Esophagus squamous epithelium (tissue), 5 donors: ENCODE data around the gene PRPF8. TPM values are rescaled to one million over a fixed set of nuclear protein-coding genes. Genes with fewer than 3 reads are reported as not detected.
A peak's percentile ranks its signal among the peaks of the same experiment; 100 is the strongest.

Experiments used
- DNase-seq: peaks from one replicate; lab custom pipeline; 2025; lab: John Stamatoyannopoulos, UW
- H3K27ac ChIP-seq, 4 donors: fragments of 200-600 bp; sonication (generic); one replicate each; pipeline ENCODE4 v1.5.1; 2016 to 2019; ENCODE audit warnings: mild to moderate bottlenecking in 1 of 4
- H3K27me3 ChIP-seq, 4 donors: fragments of 200-600 bp; sonication (generic); 1 replicate in 3 of 4; 2 replicates in 1 of 4; pipeline versions ENCODE4 v1.5.1 to v1.6.0; 2017 to 2021; ENCODE audit warnings: antibody characterized with exemption in 1 of 4
- H3K36me3 ChIP-seq, 3 donors: fragments of 200-600 bp; sonication (generic); one replicate each; pipeline ENCODE4 v1.5.1; 2016 to 2019
- H3K4me1 ChIP-seq, 3 donors: fragments of 200-600 bp; sonication (generic); one replicate each; pipeline ENCODE4 v1.5.1; 2017 to 2019
- H3K4me3 ChIP-seq, 4 donors: fragments of 200-600 bp; sonication (generic); 1 replicate in 3 of 4; 2 replicates in 1 of 4; pipeline ENCODE4 v1.5.1; 2016 to 2019; ENCODE audit warnings: mild to moderate bottlenecking in 2 of 4, moderate library complexity in 1 of 4
- H3K9me3 ChIP-seq, 3 donors: fragments of 200-600 bp; sonication (generic); one replicate each; pipeline ENCODE4 v1.5.1; 2016 to 2019
- CTCF ChIP-seq, 6 experiments: fragments of 450-650 bp in 4 of 6; fragments of 200-600 bp in 2 of 6; sonication (generic) in 2 of 6; IDR thresholded peaks; one replicate each; pipeline ENCODE4 v1.5.1; 2016 to 2019; ENCODE audit warnings: antibody characterized with exemption in 6 of 6, mild to moderate bottlenecking in 4 of 6, moderate library complexity in 4 of 6
- POLR2A ChIP-seq, 4 donors: fragments of 450-650 bp; IDR thresholded peaks; one replicate each; pipeline ENCODE4 v1.6.1; 2017; ENCODE audit warnings: antibody characterized with exemption in 4 of 4, mild to moderate bottlenecking in 4 of 4, moderate library complexity in 3 of 4
- WGBS, 2 donors: methylation state at CpG; one replicate each; pipeline ENCODE4 v1.1.5; 2018; 5-methylcytosine and 5-hydroxymethylcytosine counted together
- intact Hi-C: fragments of 100-400 bp; cut with DNase I; formaldehyde crosslinking; loops from one replicate; pipeline ENCODE4 v1.15.0; 2022
- total RNA-seq, 4 donors: library from RNA; depleted of rRNA; stranded (reverse); fragments of >200 nt; gene quantifications; one replicate each; pipeline ENCODE4 v1.1.0, GENCODE V29; 2016
- donor health status: DM: yes; HTN: yes; CAD: no.

PRPF8 gene
- total RNA-seq, 4 donors from 2014 or later = 112 to 157 (median 145) TPM

DNA sequence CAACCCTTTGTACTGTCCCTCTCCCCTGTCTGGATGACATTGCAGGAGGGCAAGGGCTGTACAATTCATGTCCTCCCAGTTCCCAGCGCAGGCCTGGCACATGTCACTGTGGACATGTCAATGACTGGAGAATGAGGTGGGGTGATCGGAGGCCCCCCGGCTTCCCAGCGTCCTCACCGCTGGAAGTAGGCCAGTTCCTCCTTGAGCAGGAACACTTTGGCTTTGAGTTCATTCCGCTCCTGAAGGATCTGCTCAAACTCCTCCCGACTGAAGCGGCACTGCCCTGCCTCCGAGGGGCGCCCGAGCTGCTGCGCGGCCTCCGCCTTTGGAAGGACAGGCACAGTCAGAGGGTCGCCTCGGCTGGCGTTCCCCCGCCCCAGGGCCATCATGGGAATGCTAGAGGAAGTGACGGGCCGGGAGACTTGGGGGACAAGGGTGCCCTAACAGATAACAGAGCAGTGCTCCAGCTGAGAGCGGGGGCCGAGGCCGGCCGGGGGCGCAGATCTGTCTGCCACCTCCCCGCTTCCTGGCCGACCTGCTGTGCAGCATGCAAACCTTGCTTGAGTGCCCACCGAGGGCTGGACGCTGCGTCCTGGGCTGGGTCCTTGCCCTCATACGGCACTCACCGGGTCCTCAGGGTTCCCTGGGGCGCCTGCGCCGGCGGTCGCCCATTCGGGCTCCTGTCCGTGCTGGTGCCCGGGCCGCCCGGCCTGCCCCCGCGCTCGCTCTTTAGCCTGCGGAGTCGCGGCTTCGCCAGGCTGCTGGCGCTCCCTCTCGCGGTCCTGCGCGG lies 36.3 kb downstream of the PRPF8 start:
- H3K4me3 ChIP-seq = peak overlapping the region; percentile 27 to 86 (median 69)
- H3K36me3 ChIP-seq = peaks cover 26 to 41% (median 27%) of the 10 kb centered on the region in 3 donors
- no peaks in the 10 kb centered on the region for H3K9me3 ChIP-seq
- peak in 3 of 6 experiments; percentile 86 to 96 (median 92) for TF ChIP-seq CTCF (IDR thresholded peaks at IDR 0.05)
- TF ChIP-seq POLR2A (IDR thresholded peaks at IDR 0.05) = no peak
- DNase-seq = no peak
- intact Hi-C loops = no loop called here
- H3K4me1 ChIP-seq = peaks cover 38 to 84% (median 42%) of the 10 kb centered on the region in 3 donors
- peak overlapping the region; percentile 69 to 100 (median 91) for H3K27ac ChIP-seq
- H3K27me3 ChIP-seq = no peaks in the 10 kb centered on the region
- WGBS, 2 donors = 0% methylated on average over 2 of the region's 54 CpGs; no CpG with 5 or more reads in 1 of the 2 donors

- Histone ChIP-seq H3K4me3 (peak overlapping the region in 3 of 4 donors; percentile 54 to 86 (median 84)), H3K4me1 (peaks cover 38 to 86% (median 42%) of the 10 kb centered on the region in 3 donors), H3K27ac (peak overlapping the region; percentile 69 to 100 (median 91)), H3K36me3 (peaks cover 20 to 35% (median 21%) of the 10 kb centered on the region in 3 donors), H3K9me3 (no peaks in the 10 kb centered on the region), H3K27me3 (no peaks in the 10 kb centered on the region)
- WGBS, 2 donors = 55 to 80% methylated on average over 5 to 8 of the region's 11 CpGs
- intact Hi-C loops = no loop called here
- DNase-seq = no peak
- no peak for TF ChIP-seq POLR2A (IDR thresholded peaks at IDR 0.05)
These were observed 36.9 kb downstream of the PRPF8 start for GRCh38 chr17:1647802-1648171.

DNA sequence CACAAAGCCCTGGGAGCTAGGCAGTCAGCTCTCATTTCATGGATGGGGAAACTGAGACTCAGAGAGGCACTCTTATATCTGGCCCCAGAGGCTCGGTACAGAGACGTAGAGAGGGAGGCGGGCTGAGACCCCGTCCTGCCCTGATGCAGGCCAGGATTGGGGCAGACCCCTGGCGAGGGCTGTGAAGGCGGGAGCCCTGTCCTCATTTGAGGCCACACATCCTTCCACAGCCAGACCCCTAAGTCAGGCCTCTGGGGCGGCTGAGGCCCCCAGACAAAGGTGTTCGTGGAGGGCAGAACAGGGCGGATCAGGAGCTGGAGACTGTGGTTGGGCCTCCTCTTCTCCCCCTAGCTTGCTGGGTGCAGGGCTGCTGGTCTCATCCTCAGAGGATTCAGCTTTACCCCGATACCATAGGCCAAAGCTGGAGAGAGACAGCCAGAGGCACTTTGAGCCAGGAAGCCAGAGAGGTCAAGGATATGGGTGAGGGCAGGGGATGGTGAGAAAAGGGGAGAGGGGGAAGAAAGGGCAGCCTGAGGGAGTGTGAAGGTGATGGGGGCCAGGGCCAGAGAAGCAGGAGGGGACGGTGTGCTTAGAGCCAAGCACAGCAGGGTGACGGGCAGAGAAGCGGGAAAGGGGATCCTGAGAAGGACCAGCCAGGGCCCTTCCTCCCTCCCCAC lies 38.3 kb downstream of the PRPF8 start:
- no peak for TF ChIP-seq POLR2A (IDR thresholded peaks at IDR 0.05)
- TF ChIP-seq CTCF (IDR thresholded peaks at IDR 0.05) = no peak
- peak overlapping the region in 3 of 4 donors; percentile 61 to 87 (median 80) for H3K27ac ChIP-seq
- no peaks in the 10 kb centered on the region for H3K9me3 ChIP-seq
- H3K27me3 ChIP-seq = no peaks in the 10 kb centered on the region
- peak overlapping the region in 1 of 4 donors; percentile 74 for H3K4me3 ChIP-seq
- intact Hi-C loops = no loop called here
- WGBS, 2 donors = 80 to 82% methylated on average over 8 to 9 of the region's 13 CpGs
- H3K36me3 ChIP-seq = peaks cover 8 to 21% (median 9%) of the 10 kb centered on the region in 3 donors
- peaks cover 38 to 78% (median 42%) of the 10 kb centered on the region in 3 donors for H3K4me1 ChIP-seq
- no peak for DNase-seq

DNA sequence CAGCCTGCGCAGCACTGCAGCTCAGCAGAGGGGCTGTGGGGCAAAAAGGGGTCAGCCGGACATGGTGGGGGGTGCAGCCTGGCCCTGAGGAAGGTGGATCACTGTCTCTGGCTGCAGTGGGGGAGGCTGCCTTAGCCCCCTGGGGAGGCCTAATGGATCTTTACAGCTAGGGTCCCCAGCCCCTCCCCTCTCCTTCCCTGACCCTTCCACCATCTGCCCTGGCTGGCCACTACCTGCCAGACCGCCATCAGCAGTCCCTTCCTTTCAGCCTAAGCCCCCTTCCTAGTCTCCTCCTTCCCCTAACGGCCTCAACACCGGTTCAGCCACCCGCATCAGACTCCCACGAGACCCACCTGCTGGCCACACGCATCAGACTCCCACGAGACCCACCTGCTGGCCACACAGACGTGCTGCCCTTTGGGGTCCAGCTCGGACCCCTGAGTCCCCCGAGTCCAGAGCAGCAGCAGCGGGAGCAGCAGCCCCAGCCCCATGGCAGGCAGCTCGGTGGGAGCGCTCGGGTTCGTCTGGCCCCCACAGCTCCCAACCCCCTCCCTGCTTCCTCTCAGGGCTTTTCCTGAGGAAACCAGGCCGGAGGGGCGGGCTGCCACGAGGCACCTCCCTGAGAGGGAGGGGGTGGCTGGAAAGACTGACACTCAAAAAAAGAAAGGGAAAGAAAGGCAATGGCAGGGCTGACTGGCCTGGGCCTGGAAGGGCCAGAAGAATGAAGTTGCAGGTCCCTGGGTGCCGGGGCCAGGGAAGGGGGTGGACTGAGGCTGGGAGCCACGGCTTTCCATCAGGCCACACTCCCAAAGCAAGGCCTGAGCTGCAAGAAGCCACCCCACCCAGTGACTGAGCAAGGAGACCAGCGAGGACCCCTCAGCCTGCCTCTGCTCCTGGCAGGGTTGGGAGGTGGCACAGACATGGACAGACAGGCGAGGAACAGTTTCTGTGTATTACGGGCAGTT lies 39.2 kb downstream of the PRPF8 start, which contains the start of gene SCARF1:
Gene SCARF1, minus strand, starts transcription at position 526 of the 965 bp plus-strand sequence. Its CDS starts 35 bp downstream, at position 491.
- no peaks in the 10 kb centered on the region for H3K27me3 ChIP-seq
- H3K36me3 ChIP-seq = peaks cover 0 to 12% (median under 1%) of the 10 kb centered on the region in 3 donors
- H3K9me3 ChIP-seq = no peaks in the 10 kb centered on the region
- TF ChIP-seq POLR2A (IDR thresholded peaks at IDR 0.05) = peak in 2 of 4 donors; percentile 37 to 38
- TF ChIP-seq CTCF (IDR thresholded peaks at IDR 0.05) = no peak
- no peak for DNase-seq
- intact Hi-C loops = no loop called here
- WGBS, 2 donors = 63 to 75% methylated on average over 6 to 11 of the region's 25 CpGs
- peak within 1 kb of the TSS; percentile 56 to 87 (median 70) for H3K27ac ChIP-seq
- H3K4me3 ChIP-seq = peak within 1 kb of the TSS; percentile 9 to 74 (median 44)
- peaks cover 32 to 74% (median 35%) of the 10 kb centered on the region in 3 donors for H3K4me1 ChIP-seq
